ENCODE results near the gene BCAR3.

DNA sequence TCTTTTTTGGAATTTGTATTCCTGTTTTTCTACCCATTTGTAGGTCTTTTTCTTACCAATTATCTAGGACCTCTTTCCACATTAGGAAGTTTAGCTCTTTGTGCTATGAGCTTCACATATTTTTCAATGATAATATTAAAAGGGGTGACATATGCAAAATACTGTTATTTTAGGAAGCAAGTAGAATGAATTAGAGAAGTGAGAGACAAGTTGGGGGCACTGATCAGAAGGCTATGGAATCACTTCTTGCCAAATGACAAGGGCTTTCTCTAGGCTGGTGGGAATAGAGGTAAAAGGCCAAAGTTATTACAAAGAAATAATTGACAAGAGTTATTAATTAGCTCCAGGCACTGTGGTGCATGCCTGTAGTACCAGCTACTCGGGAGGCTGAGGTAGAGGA is 4.3 kb upstream of the BCAR3 start:
- TF ChIP-seq, protein P1, sequence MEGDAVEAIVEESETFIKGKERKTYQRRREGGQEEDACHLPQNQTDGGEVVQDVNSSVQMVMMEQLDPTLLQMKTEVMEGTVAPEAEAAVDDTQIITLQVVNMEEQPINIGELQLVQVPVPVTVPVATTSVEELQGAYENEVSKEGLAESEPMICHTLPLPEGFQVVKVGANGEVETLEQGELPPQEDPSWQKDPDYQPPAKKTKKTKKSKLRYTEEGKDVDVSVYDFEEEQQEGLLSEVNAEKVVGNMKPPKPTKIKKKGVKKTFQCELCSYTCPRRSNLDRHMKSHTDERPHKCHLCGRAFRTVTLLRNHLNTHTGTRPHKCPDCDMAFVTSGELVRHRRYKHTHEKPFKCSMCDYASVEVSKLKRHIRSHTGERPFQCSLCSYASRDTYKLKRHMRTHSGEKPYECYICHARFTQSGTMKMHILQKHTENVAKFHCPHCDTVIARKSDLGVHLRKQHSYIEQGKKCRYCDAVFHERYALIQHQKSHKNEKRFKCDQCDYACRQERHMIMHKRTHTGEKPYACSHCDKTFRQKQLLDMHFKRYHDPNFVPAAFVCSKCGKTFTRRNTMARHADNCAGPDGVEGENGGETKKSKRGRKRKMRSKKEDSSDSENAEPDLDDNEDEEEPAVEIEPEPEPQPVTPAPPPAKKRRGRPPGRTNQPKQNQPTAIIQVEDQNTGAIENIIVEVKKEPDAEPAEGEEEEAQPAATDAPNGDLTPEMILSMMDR (IDR thresholded peaks at IDR 0.05), result no peak
- TF ChIP-seq POLR2A (IDR thresholded peaks at IDR 0.05), result no peak

All from Peyer's patch (tissue), 4 donors.